HEK293 (cell line): ENCODE data around the gene OR13J1.

Source experiments
- CTCF ChIP-seq: fragments of 450-650 bp; formaldehyde crosslinking; IDR thresholded peaks from 2 replicates; pipeline ENCODE4 v1.5.1; 2016; ENCODE audit warnings: missing biosample characterization, missing genetic modification characterization
- ELK4 ChIP-seq: IDR thresholded peaks from 2 replicates; pipeline ENCODE4 v1.6.1; 2011; ENCODE audit warnings: mild to moderate bottlenecking, low read depth, low read length, borderline replicate concordance
- KLF1 ChIP-seq: fragments of 450-650 bp; formaldehyde crosslinking; IDR thresholded peaks from 2 replicates; pipeline ENCODE4 v1.5.1; 2016; ENCODE audit warnings: missing biosample characterization, missing genetic modification characterization
- KLF10 ChIP-seq: fragments of 450-650 bp; IDR thresholded peaks from 2 replicates; pipeline ENCODE4 v1.5.1; 2018; ENCODE audit warnings: missing biosample characterization, mild to moderate bottlenecking, missing genetic modification characterization
- MZF1 ChIP-seq: fragments of 450-650 bp; formaldehyde crosslinking; IDR thresholded peaks from 2 replicates; pipeline ENCODE4 v1.5.1; 2017; ENCODE audit warnings: missing biosample characterization, missing genetic modification characterization, borderline replicate concordance
- PRDM1 ChIP-seq: fragments of 450-650 bp; formaldehyde crosslinking; IDR thresholded peaks from 2 replicates; pipeline ENCODE4; 2016; ENCODE audit warnings: missing biosample characterization, missing genetic modification characterization
- PRDM10 ChIP-seq: fragments of 450-650 bp; formaldehyde crosslinking; IDR thresholded peaks from 2 replicates; pipeline ENCODE4 v1.5.1; 2016; ENCODE audit warnings: missing biosample characterization, missing genetic modification characterization
- SETDB1 ChIP-seq: IDR thresholded peaks from one replicate; pipeline ENCODE4 v1.6.1; 2017; ENCODE audit warnings: mild to moderate bottlenecking, low read length, moderate library complexity, mixed read lengths; ENCODE audit not compliant: insufficient read length
- SP2 ChIP-seq: fragments of 450-650 bp; formaldehyde crosslinking; IDR thresholded peaks from 2 replicates; pipeline ENCODE4 v1.5.1; 2016; ENCODE audit warnings: missing biosample characterization, missing genetic modification characterization
- ZNF169 ChIP-seq: fragments of 450-650 bp; formaldehyde crosslinking; IDR thresholded peaks from 2 replicates; pipeline ENCODE4 v1.5.1; 2016; ENCODE audit warnings: missing biosample characterization, missing genetic modification characterization
- ZNF426 ChIP-seq: fragments of 450-650 bp; formaldehyde crosslinking; IDR thresholded peaks from 2 replicates; pipeline ENCODE4 v1.5.1; 2017; ENCODE audit warnings: missing biosample characterization, missing genetic modification characterization, mild to moderate bottlenecking, inconsistent platforms, moderate library complexity
- ZNF561 ChIP-seq: fragments of 450-650 bp; IDR thresholded peaks from 2 replicates; pipeline ENCODE4 v1.5.1; 2018; ENCODE audit warnings: missing biosample characterization, missing genetic modification characterization, borderline replicate concordance
- ZNF585B ChIP-seq: fragments of 450-650 bp; formaldehyde crosslinking; IDR thresholded peaks from 2 replicates; pipeline ENCODE4 v1.5.1; 2016; ENCODE audit warnings: missing biosample characterization, missing genetic modification characterization
- ZNF701 ChIP-seq: fragments of 450-650 bp; formaldehyde crosslinking; IDR thresholded peaks from 2 replicates; pipeline ENCODE4 v1.5.1; 2016; ENCODE audit warnings: missing biosample characterization, missing genetic modification characterization

GRCh38 chr9:35842795-35843194 is 27.4 kb downstream of the OR13J1 start:
- TF ChIP-seq ELK4 (no peak), CTCF (tag by site-specific recombination) (no peak), ZNF169 (tag by site-specific recombination) (no peak), ZNF701 (tag by site-specific recombination) (no peak), ZNF561 (tag by site-specific recombination) (no peak), PRDM1 (tag by site-specific recombination) (no peak), ZNF426 (tag by site-specific recombination) (no peak), MZF1 (tag by site-specific recombination) (no peak), ZNF585B (no peak), PRDM10 (no peak), SETDB1 (no peak), SP2 (tag by site-specific recombination) (no peak), KLF10 (tag by site-specific recombination) (no peak), KLF1 (tag by site-specific recombination) (no peak)
